Common myeloid progenitor, CD34-positive (primary cell): ENCODE results near the gene HMCN1.

Experiments used
- CTCF ChIA-PET: fragments of 350-600 bp; sonication (Branson Sonifier 250); formaldehyde crosslinking; loops from one replicate; lab custom pipeline; 2021; ENCODE audit warnings: antibody characterized with exemption; lab: Charles Lee
- POLR2A ChIA-PET: fragments of 350-600 bp; sonication (Branson Sonifier 250); formaldehyde crosslinking; loops from one replicate; lab custom pipeline; 2021; ENCODE audit warnings: antibody characterized with exemption; lab: Charles Lee
- DNase-seq, 3 donors: peaks; one replicate each; pipeline versions ENCODE4 v3.0.0 to v3.0.0-alpha.2; 2013
- H3K27ac ChIP-seq, 2 experiments: 1 replicate in 1 of 2; 2 replicates in 1 of 2; pipeline ENCODE4 v1.7.0; 2013; ENCODE audit warnings: inconsistent platforms in 2 of 2, low read length in 2 of 2, mild to moderate bottlenecking in 2 of 2, low read depth in 1 of 2, moderate library complexity in 1 of 2; ENCODE audit not compliant: severe bottlenecking in 2 of 2, insufficient read depth in 1 of 2, poor library complexity in 1 of 2
- H3K27me3 ChIP-seq, 5 experiments: replicated peaks in 2 of 5; 1 replicate in 3 of 5; 2 replicates in 2 of 5; pipeline versions ENCODE4 v1.6.1 to v1.7.0; 2013; ENCODE audit warnings: low read length in 4 of 5, mild to moderate bottlenecking in 2 of 5, moderate library complexity in 2 of 5, inconsistent platforms in 1 of 5; ENCODE audit not compliant: insufficient read depth in 5 of 5, control insufficient read depth in 4 of 5
- H3K36me3 ChIP-seq, 4 experiments: 1 replicate in 2 of 4; 2 replicates in 2 of 4; pipeline versions ENCODE4 v1.6.1 to v1.7.0; 2013; ENCODE audit warnings: low read length in 3 of 4, control low read depth in 1 of 4, mild to moderate bottlenecking in 1 of 4; ENCODE audit not compliant: control insufficient read depth in 4 of 4, insufficient read depth in 4 of 4
- H3K4me1 ChIP-seq, 4 experiments: 1 replicate in 3 of 4; 2 replicates in 1 of 4; pipeline versions ENCODE4 v1.6.1 to v1.7.1; 2013; ENCODE audit warnings: low read length in 3 of 4, mild to moderate bottlenecking in 3 of 4, control low read depth in 1 of 4, inconsistent platforms in 1 of 4, moderate library complexity in 1 of 4; ENCODE audit not compliant: control insufficient read depth in 4 of 4, insufficient read depth in 4 of 4; ENCODE audit errors: control extremely low read depth in 1 of 4
- H3K4me3 ChIP-seq, 7 experiments: 1 replicate in 4 of 7; 2 replicates in 3 of 7; pipeline versions ENCODE4 v1.5.1 to v1.7.0; 2013; ENCODE audit warnings: mild to moderate bottlenecking in 7 of 7, low read length in 6 of 7, moderate library complexity in 6 of 7, inconsistent platforms in 2 of 7, low read depth in 2 of 7, control low read depth in 1 of 7; ENCODE audit not compliant: insufficient read depth in 4 of 7, control insufficient read depth in 1 of 7; ENCODE audit errors: extremely low read depth in 1 of 7
- H3K9me3 ChIP-seq, 5 experiments: 1 replicate in 4 of 5; 2 replicates in 1 of 5; pipeline versions ENCODE4 v1.6.1 to v1.7.1; 2013; ENCODE audit warnings: low read length in 4 of 5, mild to moderate bottlenecking in 2 of 5, inconsistent platforms in 1 of 5, low read depth in 1 of 5, moderate library complexity in 1 of 5; ENCODE audit not compliant: control insufficient read depth in 4 of 5, insufficient read depth in 2 of 5; ENCODE audit errors: control extremely low read depth in 1 of 5
- WGBS: methylation state at CpG from one replicate; pipeline ENCODE4 v1.1.5; 2013; ENCODE audit not compliant: insufficient coverage; 5-methylcytosine and 5-hydroxymethylcytosine counted together

Gene HMCN1

GRCh38 chr1:185929776-185930175 is 195.6 kb downstream of the HMCN1 start:
- Histone ChIP-seq H3K36me3 (no peaks in the 10 kb centered on the region), H3K27me3 (no peaks in the 10 kb centered on the region), H3K27ac (no peak overlapping the region), H3K9me3 (peaks cover 0 to 2% (median 0%) of the 10 kb centered on the region in 5 experiments), H3K4me3 (no peak overlapping the region), H3K4me1 (no peaks in the 10 kb centered on the region)
- WGBS = 100% methylated on average over 1 of the region's 1 CpG
- no peak for DNase-seq
- ChIA-PET CTCF (no interaction called here), POLR2A (no interaction called here)

- Histone ChIP-seq H3K27me3 (no peaks in the 10 kb centered on the region), H3K4me1 (no peaks in the 10 kb centered on the region), H3K27ac (no peak overlapping the region), H3K4me3 (no peak overlapping the region), H3K36me3 (no peaks in the 10 kb centered on the region), H3K9me3 (no peaks in the 10 kb centered on the region)
- WGBS = 100% methylated on average over 1 of the region's 2 CpGs
- DNase-seq = no peak
- ChIA-PET CTCF (no interaction called here), POLR2A (no interaction called here)
These were observed 197.2 kb downstream of the HMCN1 start for GRCh38 chr1:185931438-185931837.

GRCh38 chr1:185933580-185933979 is 199.4 kb downstream of the HMCN1 start:
- Histone ChIP-seq H3K4me1 (no peaks in the 10 kb centered on the region), H3K27me3 (no peaks in the 10 kb centered on the region), H3K27ac (no peak overlapping the region), H3K36me3 (no peaks in the 10 kb centered on the region), H3K4me3 (no peak overlapping the region), H3K9me3 (no peaks in the 10 kb centered on the region)
- POLR2A ChIA-PET = no interaction called here
- CTCF ChIA-PET = no interaction called here
- WGBS = 88% methylated on average over 1 of the region's 4 CpGs
- DNase-seq = no peak

- H3K4me3 ChIP-seq = no peak overlapping the region
- no peaks in the 10 kb centered on the region for H3K9me3 ChIP-seq
- H3K27ac ChIP-seq = no peak overlapping the region
- WGBS = 100% methylated on average over 1 of the region's 5 CpGs
- no peaks in the 10 kb centered on the region for H3K4me1 ChIP-seq
- POLR2A ChIA-PET = no interaction called here
- CTCF ChIA-PET = no interaction called here
- H3K36me3 ChIP-seq = no peaks in the 10 kb centered on the region
- DNase-seq = no peak
- H3K27me3 ChIP-seq = no peaks in the 10 kb centered on the region
These were observed 200.4 kb downstream of the HMCN1 start for GRCh38 chr1:185934476-185935189.

GRCh38 chr1:185935360-185935759 is 201.2 kb downstream of the HMCN1 start:
- Histone ChIP-seq H3K27ac (no peak overlapping the region), H3K36me3 (no peaks in the 10 kb centered on the region), H3K4me1 (no peaks in the 10 kb centered on the region), H3K4me3 (no peak overlapping the region), H3K27me3 (no peaks in the 10 kb centered on the region), H3K9me3 (no peaks in the 10 kb centered on the region)
- ChIA-PET CTCF (no interaction called here), POLR2A (no interaction called here)
- no peak for DNase-seq

GRCh38 chr1:185936641-185937040 is 202.4 kb downstream of the HMCN1 start:
- Histone ChIP-seq H3K36me3 (no peaks in the 10 kb centered on the region), H3K27ac (no peak overlapping the region), H3K27me3 (no peaks in the 10 kb centered on the region), H3K9me3 (no peaks in the 10 kb centered on the region), H3K4me1 (no peaks in the 10 kb centered on the region), H3K4me3 (no peak overlapping the region)
- WGBS = 88% methylated on average over 1 of the region's 1 CpG
- CTCF ChIA-PET = no interaction called here
- DNase-seq = no peak
- POLR2A ChIA-PET = no interaction called here

- no peaks in the 10 kb centered on the region for H3K4me1 ChIP-seq
- H3K9me3 ChIP-seq = no peaks in the 10 kb centered on the region
- H3K27me3 ChIP-seq = peaks cover 0 to 2% (median 0%) of the 10 kb centered on the region in 5 experiments
- H3K36me3 ChIP-seq = no peaks in the 10 kb centered on the region
- no peak for DNase-seq
- POLR2A ChIA-PET = no interaction called here
- WGBS = 77% methylated on average over 2 of the region's 2 CpGs
- CTCF ChIA-PET = no interaction called here
- H3K27ac ChIP-seq = no peak overlapping the region
- no peak overlapping the region for H3K4me3 ChIP-seq
These were observed 204.2 kb downstream of the HMCN1 start for GRCh38 chr1:185938396-185938795.
